Muscle of leg (tissue), 11 donors: ENCODE results near the gene ZNF362. TPM values are rescaled to one million over a fixed set of nuclear protein-coding genes. Genes with fewer than 3 reads are reported as not detected.

Source experiments
- DNase-seq: peaks from one replicate; pipeline ENCODE4 v3.0.0; 2013
- H3K27ac ChIP-seq: one replicate; pipeline ENCODE4 v1.5.1; 2013; ENCODE audit warnings: mild to moderate bottlenecking, low read length, control low read depth
- H3K27me3 ChIP-seq: one replicate; pipeline ENCODE4 v1.6.1; 2013; ENCODE audit warnings: low read length; ENCODE audit not compliant: control insufficient read depth, insufficient read depth
- H3K36me3 ChIP-seq: one replicate; pipeline ENCODE4 v1.6.1; 2013; ENCODE audit warnings: low read length; ENCODE audit not compliant: control insufficient read depth, insufficient read depth
- H3K4me1 ChIP-seq: one replicate; pipeline ENCODE4 v1.6.1; 2013; ENCODE audit warnings: low read length; ENCODE audit not compliant: control insufficient read depth, insufficient read depth
- H3K4me3 ChIP-seq: one replicate; pipeline ENCODE4 v1.5.1; 2013; ENCODE audit warnings: low read length, control low read depth
- H3K9me3 ChIP-seq: replicated peaks from 2 replicates; pipeline ENCODE4 v1.6.1; 2013; ENCODE audit warnings: low read depth, low read length; ENCODE audit not compliant: control insufficient read depth
- WGBS: methylation state at CpG from one replicate; pipeline ENCODE4 v1.1.5; 2013; ENCODE audit warnings: missing lambda C conversion rate; ENCODE audit not compliant: insufficient coverage; 5-methylcytosine and 5-hydroxymethylcytosine counted together
- polyA plus RNA-seq, 8 donors: library from polyadenylated mRNA; unstranded; fragments of 120-200 nt; gene quantifications; one replicate each; pipeline versions ENCODE4 v1.2.1 to v1.2.3, GENCODE V29; 2013; ENCODE audit warnings: inconsistent platforms in 1 of 8, low replicate concordance in 1 of 8; ENCODE audit not compliant: insufficient read length in 8 of 8, insufficient read depth in 1 of 8
- total RNA-seq: library from RNA; stranded (reverse); fragments of 120-200 nt; gene quantifications from one replicate; pipeline ENCODE4 v1.2.4, GENCODE V29; 2013

Gene ZNF362
- total and polyA plus RNA-seq, 9 donors = 16.1 to 44.1 (median 36.0) TPM

GRCh38 chr1:33322870-33323585 lies 66.7 kb downstream of the ZNF362 start:
- Histone ChIP-seq H3K4me1 (peaks cover 6% of the 10 kb centered on the region), H3K36me3 (peaks cover 65% of the 10 kb centered on the region), H3K4me3 (no peak overlapping the region), H3K27me3 (peaks cover 2% of the 10 kb centered on the region), H3K27ac (no peak overlapping the region), H3K9me3 (no peaks in the 10 kb centered on the region)
- WGBS = 76% methylated on average over 7 of the region's 10 CpGs
- no peak for DNase-seq

- WGBS = 66% methylated on average over 7 of the region's 14 CpGs
- H3K4me3 ChIP-seq = no peak overlapping the region
- DNase-seq = no peak
- H3K27me3 ChIP-seq = no peaks in the 10 kb centered on the region
- no peaks in the 10 kb centered on the region for H3K9me3 ChIP-seq
- H3K4me1 ChIP-seq = peaks cover 6% of the 10 kb centered on the region
- peaks cover 74% of the 10 kb centered on the region for H3K36me3 ChIP-seq
- no peak overlapping the region for H3K27ac ChIP-seq
These were observed 67.6 kb downstream of the ZNF362 start for GRCh38 chr1:33323663-33324477.

- Histone ChIP-seq H3K27ac (no peak overlapping the region), H3K4me1 (peaks cover 6% of the 10 kb centered on the region), H3K9me3 (no peaks in the 10 kb centered on the region), H3K4me3 (no peak overlapping the region), H3K36me3 (peaks cover 84% of the 10 kb centered on the region), H3K27me3 (no peaks in the 10 kb centered on the region)
- no peak for DNase-seq
- WGBS = 72% methylated on average over 17 of the region's 22 CpGs
These were observed 68.6 kb downstream of the ZNF362 start for GRCh38 chr1:33324677-33325575.

GRCh38 chr1:33326785-33327184 lies 70.5 kb downstream of the ZNF362 start:
- no peak overlapping the region for H3K4me3 ChIP-seq
- H3K4me1 ChIP-seq = peaks cover 11% of the 10 kb centered on the region
- H3K36me3 ChIP-seq = peaks cover 98% of the 10 kb centered on the region
- no CpG with 5 or more reads among the region's 9 CpGs for WGBS
- no peaks in the 10 kb centered on the region for H3K27me3 ChIP-seq
- no peaks in the 10 kb centered on the region for H3K9me3 ChIP-seq
- DNase-seq = no peak
- H3K27ac ChIP-seq = no peak overlapping the region

GRCh38 chr1:33327587-33328325 lies 71.5 kb downstream of the ZNF362 start:
- WGBS = 82% methylated on average over 3 of the region's 9 CpGs
- H3K4me1 ChIP-seq = peaks cover 21% of the 10 kb centered on the region
- no peak overlapping the region for H3K4me3 ChIP-seq
- peaks cover 100% of the 10 kb centered on the region for H3K36me3 ChIP-seq
- no peak overlapping the region for H3K27ac ChIP-seq
- DNase-seq = no peak
- no peaks in the 10 kb centered on the region for H3K9me3 ChIP-seq
- H3K27me3 ChIP-seq = no peaks in the 10 kb centered on the region

- no peak for DNase-seq
- Histone ChIP-seq H3K27me3 (no peaks in the 10 kb centered on the region), H3K4me1 (peaks cover 26% of the 10 kb centered on the region)
These were observed 72.5 kb downstream of the ZNF362 start for GRCh38 chr1:33328817-33329216.

GRCh38 chr1:33329600-33330305 lies 73.5 kb downstream of the ZNF362 start:
- no peaks in the 10 kb centered on the region for H3K9me3 ChIP-seq
- 92% methylated on average over 18 of the region's 19 CpGs for WGBS
- no peak overlapping the region for H3K27ac ChIP-seq
- H3K4me3 ChIP-seq = no peak overlapping the region
- H3K27me3 ChIP-seq = no peaks in the 10 kb centered on the region
- peaks cover 99% of the 10 kb centered on the region for H3K36me3 ChIP-seq
- no peak for DNase-seq
- peaks cover 31% of the 10 kb centered on the region for H3K4me1 ChIP-seq

More at GRCh38 chr1:33328817-33329216, 72.5 kb downstream of the ZNF362 start:
- 94% methylated on average over 7 of the region's 12 CpGs for WGBS
- H3K36me3 ChIP-seq = peaks cover 99% of the 10 kb centered on the region
- no peaks in the 10 kb centered on the region for H3K9me3 ChIP-seq
- H3K4me3 ChIP-seq = no peak overlapping the region
- no peak overlapping the region for H3K27ac ChIP-seq

GRCh38 chr1:33330361-33330890 lies 74.1 kb downstream of the ZNF362 start:
- no peaks in the 10 kb centered on the region for H3K9me3 ChIP-seq
- no peak overlapping the region for H3K27ac ChIP-seq
- WGBS = no CpG with 5 or more reads among the region's 3 CpGs
- DNase-seq = no peak
- peaks cover 35% of the 10 kb centered on the region for H3K4me1 ChIP-seq
- peaks cover 97% of the 10 kb centered on the region for H3K36me3 ChIP-seq
- no peaks in the 10 kb centered on the region for H3K27me3 ChIP-seq
- H3K4me3 ChIP-seq = no peak overlapping the region

GRCh38 chr1:33330906-33331305 lies 74.6 kb downstream of the ZNF362 start:
- H3K4me3 ChIP-seq = no peak overlapping the region
- H3K9me3 ChIP-seq = no peaks in the 10 kb centered on the region
- no peak for DNase-seq
- no peak overlapping the region for H3K27ac ChIP-seq
- H3K36me3 ChIP-seq = peaks cover 92% of the 10 kb centered on the region
- H3K27me3 ChIP-seq = no peaks in the 10 kb centered on the region
- WGBS = 87% methylated on average over 5 of the region's 7 CpGs
- H3K4me1 ChIP-seq = peaks cover 35% of the 10 kb centered on the region
